GM19025 (cell line): ENCODE data around the gene TRIM50.

Experiments used
- ATAC-seq: cut with Tn5 transposase; IDR thresholded peaks from one replicate; pipeline ENCODE4 v1.9.1; 2021; ENCODE audit warnings: mild to moderate bottlenecking, low read depth, moderate library complexity; ENCODE audit not compliant: unreplicated experiment

TRIM50 gene

DNA sequence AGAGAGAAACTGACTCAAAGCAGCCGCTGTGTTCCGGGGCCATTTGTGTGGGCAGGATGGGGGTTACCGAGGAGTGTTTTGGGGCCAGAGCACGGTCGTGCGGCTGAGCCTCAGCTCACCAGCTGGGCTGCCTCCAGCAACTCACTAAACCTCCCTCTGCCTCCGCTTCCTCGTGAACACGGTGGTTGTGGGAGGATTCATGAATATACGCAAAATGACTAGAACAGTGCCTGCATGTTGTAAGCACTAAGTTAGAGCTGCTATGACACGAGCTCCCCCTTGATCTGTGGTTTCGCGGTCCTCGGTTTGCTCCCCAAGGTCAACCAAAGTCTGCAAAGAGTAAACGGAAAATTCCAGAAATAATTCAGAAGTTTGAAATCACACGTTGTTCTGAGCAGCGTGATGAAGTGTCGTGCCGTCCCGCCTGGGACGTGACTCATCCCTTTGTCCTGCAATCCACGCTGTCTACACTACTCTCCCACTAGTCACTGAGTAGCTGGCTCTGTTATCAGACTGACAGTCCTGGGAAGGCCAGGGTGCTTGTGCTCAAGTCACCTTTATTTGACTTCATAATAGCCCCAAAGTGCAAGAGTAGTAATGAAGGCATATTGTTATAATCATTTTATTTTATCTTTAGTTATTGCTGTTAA lies 61.0 kb downstream of the TRIM50 start:
- ATAC-seq: peak; percentile 85
